ACC112 (cell line): ENCODE measurements around the gene NMBR.
"Not testable (repeated sequence)": the region's sequence is repeated elsewhere in the genome, so short reads cannot be mapped to it uniquely, and the experiment has no call there.

Experiments used
- H2AFZ ChIP-seq: fragments of 200-600 bp; sonication (generic); one replicate; pipeline ENCODE4 v1.6.0; 2017; ENCODE audit warnings: antibody characterized with exemption, low read length; ENCODE audit not compliant: unreplicated experiment
- H3K27ac ChIP-seq: fragments of 200-600 bp; sonication (generic); 2 replicates; pipeline ENCODE4 v1.5.1; 2014; ENCODE audit warnings: low read depth, mild to moderate bottlenecking, antibody characterized with exemption, low read length, moderate library complexity
- H3K27me3 ChIP-seq: fragments of 200-600 bp; sonication (generic); 2 replicates; pipeline ENCODE4 v1.6.1; 2014; ENCODE audit warnings: mild to moderate bottlenecking, antibody characterized with exemption, low read length, moderate library complexity, mixed read lengths; ENCODE audit not compliant: insufficient read depth
- H3K36me3 ChIP-seq: fragments of 200-600 bp; sonication (generic); 2 replicates; pipeline ENCODE4 v1.6.1; 2016; ENCODE audit warnings: mild to moderate bottlenecking, antibody characterized with exemption, low read length, moderate library complexity, mixed read lengths; ENCODE audit not compliant: insufficient read depth
- H3K4me1 ChIP-seq: fragments of 200-600 bp; sonication (generic); one replicate; pipeline ENCODE4 v1.6.1; 2016; ENCODE audit warnings: low read length, mixed read lengths; ENCODE audit not compliant: insufficient read depth, unreplicated experiment, control insufficient read depth
- H3K4me3 ChIP-seq: fragments of 200-600 bp; sonication (generic); 2 replicates; pipeline ENCODE4 v1.5.1; 2014; ENCODE audit warnings: mild to moderate bottlenecking, low read depth, low read length
- H3K79me2 ChIP-seq: fragments of 200-600 bp; sonication (generic); one replicate; pipeline ENCODE4 v1.6.0; 2016; ENCODE audit warnings: low read length; ENCODE audit not compliant: control insufficient read depth, unreplicated experiment, insufficient read depth

Gene NMBR

GRCh38 chr6:142146828-142147662 is at the start of gene NMBR, which contains the start of gene VTA1:
Gene NMBR (minus strand): TSS chr6:142147122. CDS start chr6:142088658, 58,464 bp downstream.
Gene VTA1 (plus strand): TSS chr6:142147263. CDS start chr6:142147288, 25 bp downstream.
- H3K79me2 ChIP-seq: peaks cover 49% of the 10 kb centered on the region
- peak within 1 kb of the TSS; percentile 9; the same call in 1 of the 2 replicates for H3K27ac ChIP-seq
- H3K27me3 ChIP-seq: no peaks in the 10 kb centered on the region
- H3K36me3 ChIP-seq: no peaks in the 10 kb centered on the region
- peak within 1 kb of the TSS; percentile 88 for H3K4me3 ChIP-seq
- H3K4me1 ChIP-seq: peaks cover 25% of the 10 kb centered on the region
- peak within 1 kb of the TSS; percentile 82 for H2AFZ ChIP-seq

- no peak overlapping the region for H2AFZ ChIP-seq
- peak overlapping the region; percentile 43 for H3K4me3 ChIP-seq
- H3K36me3 ChIP-seq: no peaks in the 10 kb centered on the region
- no peaks in the 10 kb centered on the region for H3K27me3 ChIP-seq
- H3K79me2 ChIP-seq: peaks cover 11% of the 10 kb centered on the region
- H3K4me1 ChIP-seq: peaks cover 16% of the 10 kb centered on the region
- peak overlapping the region; percentile 44 for H3K27ac ChIP-seq
Observed at GRCh38 chr6:142195862-142196541, 49.1 kb upstream of the NMBR start.

- peaks cover 16% of the 10 kb centered on the region for H3K4me1 ChIP-seq
- peaks cover 11% of the 10 kb centered on the region for H3K79me2 ChIP-seq
- H3K4me3 ChIP-seq: no peak overlapping the region
- H2AFZ ChIP-seq: no peak overlapping the region
- H3K27ac ChIP-seq: no peak overlapping the region
- H3K36me3 ChIP-seq: no peaks in the 10 kb centered on the region
- no peaks in the 10 kb centered on the region for H3K27me3 ChIP-seq
Observed at GRCh38 chr6:142193621-142194020, 46.7 kb upstream of the NMBR start.

- H2AFZ ChIP-seq: no peak overlapping the region
- no peak overlapping the region for H3K4me3 ChIP-seq
- no peak overlapping the region for H3K27ac ChIP-seq
- peaks cover 16% of the 10 kb centered on the region for H3K4me1 ChIP-seq
- no peaks in the 10 kb centered on the region for H3K36me3 ChIP-seq
- H3K79me2 ChIP-seq: peaks cover 10% of the 10 kb centered on the region
- no peaks in the 10 kb centered on the region for H3K27me3 ChIP-seq
Observed at GRCh38 chr6:142192343-142192742, 45.4 kb upstream of the NMBR start.

- Histone ChIP-seq H3K27me3 (no peaks in the 10 kb centered on the region), H3K79me2 (no peaks in the 10 kb centered on the region)
Observed at GRCh38 chr6:142189057-142189456, 42.1 kb upstream of the NMBR start.

GRCh38 chr6:142188341-142188740 is 41.4 kb upstream of the NMBR start:
- H3K36me3 ChIP-seq, H3K79me2 ChIP-seq, H3K27me3 ChIP-seq, H3K4me3 ChIP-seq, H2AFZ ChIP-seq, H3K27ac ChIP-seq, H3K4me1 ChIP-seq: not testable (repeated sequence)

More at GRCh38 chr6:142189057-142189456, 42.1 kb upstream of the NMBR start:
- Histone ChIP-seq H3K27ac (no peak overlapping the region), H2AFZ (no peak overlapping the region), H3K4me1 (peaks cover 6% of the 10 kb centered on the region), H3K4me3 (no peak overlapping the region), H3K36me3 (no peaks in the 10 kb centered on the region)

GRCh38 chr6:142187209-142187608 is 40.3 kb upstream of the NMBR start:
- Histone ChIP-seq H3K27ac (no peak overlapping the region), H2AFZ (no peak overlapping the region), H3K4me3 (no peak overlapping the region), H3K79me2 (no peaks in the 10 kb centered on the region), H3K36me3 (0 out of 2 replicates have a peak, but pooled peaks cover 4% of the 10 kb centered on the region), H3K27me3 (no peaks in the 10 kb centered on the region), H3K4me1 (peaks cover 6% of the 10 kb centered on the region)

GRCh38 chr6:142185641-142186040 is 38.7 kb upstream of the NMBR start:
- Histone ChIP-seq H2AFZ (no peak overlapping the region), H3K27ac (no peak overlapping the region), H3K36me3 (0 out of 2 replicates have a peak, but pooled peaks cover 4% of the 10 kb centered on the region), H3K27me3 (no peaks in the 10 kb centered on the region), H3K4me1 (peaks cover 6% of the 10 kb centered on the region), H3K79me2 (no peaks in the 10 kb centered on the region), H3K4me3 (no peak overlapping the region)

- Histone ChIP-seq H3K4me1 (peaks cover 6% of the 10 kb centered on the region), H3K27ac (no peak overlapping the region), H3K36me3 (0 out of 2 replicates have a peak, but pooled peaks cover 4% of the 10 kb centered on the region), H3K4me3 (no peak overlapping the region), H2AFZ (no peak overlapping the region), H3K27me3 (no peaks in the 10 kb centered on the region), H3K79me2 (no peaks in the 10 kb centered on the region)
Observed at GRCh38 chr6:142184307-142184706, 37.4 kb upstream of the NMBR start.

GRCh38 chr6:142183351-142183750 is 36.4 kb upstream of the NMBR start:
- no peak overlapping the region for H2AFZ ChIP-seq
- no peaks in the 10 kb centered on the region for H3K27me3 ChIP-seq
- H3K79me2 ChIP-seq: no peaks in the 10 kb centered on the region
- H3K4me3 ChIP-seq: no peak overlapping the region
- no peak overlapping the region for H3K27ac ChIP-seq
- H3K36me3 ChIP-seq: 0 out of 2 replicates have a peak, but pooled peaks cover 4% of the 10 kb centered on the region
- peaks cover 6% of the 10 kb centered on the region for H3K4me1 ChIP-seq
